OCI-LY3 (cell line): Measurements from ENCODE around the gene LDHAL6B.

Source experiments
- EZH2phosphoT487 ChIP-seq: fragments of 200-600 bp; shearing (Covaris generic); IDR thresholded peaks from 2 replicates; pipeline ENCODE4 v1.6.1; 2018; ENCODE audit warnings: antibody characterized with exemption, mixed run types, low read depth
- TF ChIP-seq, protein P1 (sequence below): fragments of 200-600, 300-600 bp; sonication (generic); IDR thresholded peaks from 2 replicates; pipeline ENCODE4 v1.5.1; 2014; ENCODE audit warnings: antibody characterized with exemption, low read length, low read depth

DNA sequence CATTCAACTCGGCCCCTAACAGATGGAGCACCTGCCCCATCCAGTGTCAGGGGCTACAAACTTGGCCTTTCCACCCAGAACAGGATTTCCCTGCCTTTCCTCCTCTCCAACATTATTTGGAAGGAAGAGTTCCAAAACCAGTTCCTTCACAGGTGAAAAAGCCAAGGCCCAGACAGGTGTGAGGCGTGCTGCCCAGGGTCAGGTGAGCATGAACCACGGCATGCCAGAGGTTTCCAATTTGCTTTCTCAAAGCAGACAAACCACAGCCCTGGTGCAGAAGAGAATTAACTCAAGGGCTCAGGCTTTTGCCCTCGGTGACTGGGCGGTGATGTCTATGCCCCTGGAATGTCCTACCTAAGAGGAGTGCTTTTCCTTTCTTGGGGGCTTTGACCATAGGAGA lies 43.2 kb downstream of the LDHAL6B start:
- TF ChIP-seq, protein P1, sequence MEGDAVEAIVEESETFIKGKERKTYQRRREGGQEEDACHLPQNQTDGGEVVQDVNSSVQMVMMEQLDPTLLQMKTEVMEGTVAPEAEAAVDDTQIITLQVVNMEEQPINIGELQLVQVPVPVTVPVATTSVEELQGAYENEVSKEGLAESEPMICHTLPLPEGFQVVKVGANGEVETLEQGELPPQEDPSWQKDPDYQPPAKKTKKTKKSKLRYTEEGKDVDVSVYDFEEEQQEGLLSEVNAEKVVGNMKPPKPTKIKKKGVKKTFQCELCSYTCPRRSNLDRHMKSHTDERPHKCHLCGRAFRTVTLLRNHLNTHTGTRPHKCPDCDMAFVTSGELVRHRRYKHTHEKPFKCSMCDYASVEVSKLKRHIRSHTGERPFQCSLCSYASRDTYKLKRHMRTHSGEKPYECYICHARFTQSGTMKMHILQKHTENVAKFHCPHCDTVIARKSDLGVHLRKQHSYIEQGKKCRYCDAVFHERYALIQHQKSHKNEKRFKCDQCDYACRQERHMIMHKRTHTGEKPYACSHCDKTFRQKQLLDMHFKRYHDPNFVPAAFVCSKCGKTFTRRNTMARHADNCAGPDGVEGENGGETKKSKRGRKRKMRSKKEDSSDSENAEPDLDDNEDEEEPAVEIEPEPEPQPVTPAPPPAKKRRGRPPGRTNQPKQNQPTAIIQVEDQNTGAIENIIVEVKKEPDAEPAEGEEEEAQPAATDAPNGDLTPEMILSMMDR: no peak
- no peak for TF ChIP-seq EZH2phosphoT487
